Liver (tissue), 3 donors: ENCODE results near the gene HPCAL1.

Experiments used
- CTCF ChIP-seq: fragments of 150-350 bp; IDR thresholded peaks from 2 replicates; pipeline ENCODE4 v1.5.1; 2017; ENCODE audit warnings: improper control_type of control experiment, low read depth, low read length; ENCODE audit not compliant: missing input control
- FOXA1 ChIP-seq: IDR thresholded peaks from 2 replicates; pipeline ENCODE4 v1.6.1; 2016; ENCODE audit warnings: antibody characterized with exemption
- MAX ChIP-seq: IDR thresholded peaks from 2 replicates; pipeline ENCODE4 v1.6.1; 2016; ENCODE audit warnings: antibody characterized with exemption
- NR2F2 ChIP-seq: IDR thresholded peaks from 2 replicates; pipeline ENCODE4 v1.6.1; 2016; ENCODE audit warnings: antibody characterized with exemption
- RAD21 ChIP-seq, 2 donors: IDR thresholded peaks; 2 replicates each; pipeline ENCODE4 v1.6.1; 2016; ENCODE audit warnings: antibody characterized with exemption in 2 of 2, mild to moderate bottlenecking in 2 of 2
- REST ChIP-seq: IDR thresholded peaks from 2 replicates; pipeline ENCODE4 v1.6.1; 2016; ENCODE audit warnings: antibody characterized with exemption, mild to moderate bottlenecking
- TAF1 ChIP-seq: conservative IDR thresholded peaks from 2 replicates; pipeline ENCODE4 v1.6.1; 2016; ENCODE audit warnings: antibody characterized with exemption, mild to moderate bottlenecking
- YY1 ChIP-seq: IDR thresholded peaks from 2 replicates; pipeline ENCODE4 v1.6.1; 2016; ENCODE audit warnings: antibody characterized with exemption, mild to moderate bottlenecking
- ZBTB33 ChIP-seq: IDR thresholded peaks from 2 replicates; pipeline ENCODE4 v1.6.1; 2016; ENCODE audit warnings: antibody characterized with exemption
- donor health status: healthy.
- donor health status: healthy.

- TF ChIP-seq CTCF, result no peak
- no peak for TF ChIP-seq TAF1
- TF ChIP-seq NR2F2, result no peak
- no peak for TF ChIP-seq REST
- no peak for TF ChIP-seq RAD21 (IDR thresholded peaks at IDR 0.05)
- no peak for TF ChIP-seq FOXA1
- no peak for TF ChIP-seq YY1
- TF ChIP-seq ZBTB33, result no peak
- TF ChIP-seq MAX, result no peak
These were observed 23.2 kb upstream of the HPCAL1 start for GRCh38 chr2:10279472-10279870.
